Lung (tissue), 12 donors: ENCODE data around the gene SMAD6. TPM values are rescaled to one million over a fixed set of nuclear protein-coding genes. Genes with fewer than 3 reads are reported as not detected.

Source experiments
- ATAC-seq: fragments of 200-7000 bp; cut with Tn5 transposase; one replicate; pipeline ENCODE4 v1.9.1; 2020; ENCODE audit warnings: moderate number of reproducible peaks; ENCODE audit not compliant: insufficient read depth, low FRiP score
- DNase-seq, 3 donors: peaks; one replicate each; pipeline ENCODE4 v3.0.0-alpha.2; 2013 to 2017
- H3K27ac ChIP-seq, 2 donors: one replicate each; pipeline ENCODE4 v1.5.1; 2013; ENCODE audit warnings: mild to moderate bottlenecking in 2 of 2, moderate library complexity in 2 of 2, control low read depth in 1 of 2, inconsistent platforms in 1 of 2, low read depth in 1 of 2, low read length in 1 of 2
- H3K27me3 ChIP-seq, 3 donors: one replicate each; pipeline ENCODE4 v1.5.1; 2013; ENCODE audit warnings: low read length in 2 of 3; ENCODE audit not compliant: control insufficient read depth in 3 of 3, insufficient read depth in 3 of 3
- H3K36me3 ChIP-seq, 4 donors: one replicate each; pipeline ENCODE4 v1.5.1; 2013; ENCODE audit warnings: low read length in 4 of 4, mild to moderate bottlenecking in 1 of 4, moderate library complexity in 1 of 4; ENCODE audit not compliant: control insufficient read depth in 4 of 4, insufficient read depth in 4 of 4
- H3K4me1 ChIP-seq, 5 donors: one replicate each; pipeline ENCODE4 v1.5.1; 2013; ENCODE audit warnings: low read length in 5 of 5, mild to moderate bottlenecking in 2 of 5, moderate library complexity in 1 of 5; ENCODE audit not compliant: control insufficient read depth in 5 of 5, insufficient read depth in 5 of 5
- H3K4me3 ChIP-seq: one replicate; pipeline ENCODE4 v1.5.1; 2013; ENCODE audit warnings: mild to moderate bottlenecking, control low read depth, moderate library complexity
- H3K9ac ChIP-seq, 2 donors: one replicate each; pipeline ENCODE4 v1.5.1; 2013; ENCODE audit warnings: low read length in 2 of 2, control low read depth in 1 of 2; ENCODE audit not compliant: insufficient read depth in 1 of 2
- H3K9me3 ChIP-seq, 4 donors: one replicate each; pipeline ENCODE4 v1.5.1; 2013; ENCODE audit warnings: low read length in 3 of 4, mild to moderate bottlenecking in 1 of 4, moderate library complexity in 1 of 4; ENCODE audit not compliant: control insufficient read depth in 4 of 4, insufficient read depth in 3 of 4
- WGBS, 2 donors: extraction: QIAGEN DNeasy Blood & Tissue Kit; methylation state at CpG; one replicate each; pipeline ENCODE4 v1.1.7; 2013; 5-methylcytosine and 5-hydroxymethylcytosine counted together
- polyA plus RNA-seq, 2 donors: library from polyadenylated mRNA; stranded (reverse); fragments of 200-250 nt; gene quantifications; one replicate each; pipeline ENCODE4 v1.2.1, GENCODE V29; 2013
- total RNA-seq, 2 donors: library from RNA; depleted of rRNA in 1 of 2; stranded (reverse); fragments of >200 nt in 1 of 2; gene quantifications; one replicate each; pipeline ENCODE4 v1.2.1, GENCODE V29; 2014 to 2021
- TF ChIP-seq, protein P1 (sequence below): IDR thresholded peaks from 2 replicates; pipeline ENCODE4 v1.5.1; 2012; ENCODE audit warnings: mild to moderate bottlenecking; ENCODE audit errors: control extremely low read depth, extremely low read depth
- donor health status: control.
- donor health status: control.
- donor health status: Bipolar disorder and iron deficiency.
- donor health status: healthy.
- donor health status: DM: yes; HTN: yes; CAD: no.

The SMAD6 gene
- total and polyA plus RNA-seq, 4 donors: 24.2 to 67.9 (median 59.1) TPM

DNA sequence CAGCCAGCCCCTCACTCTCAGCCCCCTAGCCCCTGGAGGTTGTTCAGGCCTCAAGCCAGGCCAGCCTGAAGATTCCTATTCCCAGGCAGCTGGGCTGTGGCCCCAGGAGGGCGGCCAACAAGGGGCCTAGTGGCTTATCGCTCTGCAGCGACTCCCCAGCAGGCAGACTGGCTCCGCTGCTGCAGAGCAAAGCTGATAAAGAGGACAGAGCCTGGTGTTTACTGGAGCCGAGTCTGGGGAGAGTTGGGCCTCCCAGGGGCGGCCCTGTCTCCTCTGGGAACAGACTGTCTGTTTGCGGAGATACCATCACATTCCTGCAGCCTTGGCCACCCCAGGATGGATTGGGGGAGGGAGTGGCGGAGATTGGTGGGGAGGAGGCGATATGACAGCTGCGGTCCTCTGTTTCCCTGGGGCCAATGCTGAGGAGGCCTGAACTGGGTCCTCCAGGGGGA, 22.4 kb upstream of the SMAD6 start:
- peak overlapping the region in 1 of 2 donors; percentile 3 for H3K9ac ChIP-seq
- peaks cover 0 to 24% (median 13%) of the 10 kb centered on the region in 5 donors for H3K4me1 ChIP-seq
- no peaks in the 10 kb centered on the region for H3K27me3 ChIP-seq
- no peak overlapping the region for H3K4me3 ChIP-seq
- ATAC-seq: no peak
- no peaks in the 10 kb centered on the region for H3K36me3 ChIP-seq
- no peak overlapping the region for H3K27ac ChIP-seq
- peak; percentile 85 to 91 (median 85) for DNase-seq
- H3K9me3 ChIP-seq: peaks cover 0 to 15% (median 0%) of the 10 kb centered on the region in 4 donors
- TF ChIP-seq, protein P1, sequence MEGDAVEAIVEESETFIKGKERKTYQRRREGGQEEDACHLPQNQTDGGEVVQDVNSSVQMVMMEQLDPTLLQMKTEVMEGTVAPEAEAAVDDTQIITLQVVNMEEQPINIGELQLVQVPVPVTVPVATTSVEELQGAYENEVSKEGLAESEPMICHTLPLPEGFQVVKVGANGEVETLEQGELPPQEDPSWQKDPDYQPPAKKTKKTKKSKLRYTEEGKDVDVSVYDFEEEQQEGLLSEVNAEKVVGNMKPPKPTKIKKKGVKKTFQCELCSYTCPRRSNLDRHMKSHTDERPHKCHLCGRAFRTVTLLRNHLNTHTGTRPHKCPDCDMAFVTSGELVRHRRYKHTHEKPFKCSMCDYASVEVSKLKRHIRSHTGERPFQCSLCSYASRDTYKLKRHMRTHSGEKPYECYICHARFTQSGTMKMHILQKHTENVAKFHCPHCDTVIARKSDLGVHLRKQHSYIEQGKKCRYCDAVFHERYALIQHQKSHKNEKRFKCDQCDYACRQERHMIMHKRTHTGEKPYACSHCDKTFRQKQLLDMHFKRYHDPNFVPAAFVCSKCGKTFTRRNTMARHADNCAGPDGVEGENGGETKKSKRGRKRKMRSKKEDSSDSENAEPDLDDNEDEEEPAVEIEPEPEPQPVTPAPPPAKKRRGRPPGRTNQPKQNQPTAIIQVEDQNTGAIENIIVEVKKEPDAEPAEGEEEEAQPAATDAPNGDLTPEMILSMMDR: no peak
- WGBS, 2 donors: 78 to 79% methylated on average over 10 of the region's 10 CpGs

DNA sequence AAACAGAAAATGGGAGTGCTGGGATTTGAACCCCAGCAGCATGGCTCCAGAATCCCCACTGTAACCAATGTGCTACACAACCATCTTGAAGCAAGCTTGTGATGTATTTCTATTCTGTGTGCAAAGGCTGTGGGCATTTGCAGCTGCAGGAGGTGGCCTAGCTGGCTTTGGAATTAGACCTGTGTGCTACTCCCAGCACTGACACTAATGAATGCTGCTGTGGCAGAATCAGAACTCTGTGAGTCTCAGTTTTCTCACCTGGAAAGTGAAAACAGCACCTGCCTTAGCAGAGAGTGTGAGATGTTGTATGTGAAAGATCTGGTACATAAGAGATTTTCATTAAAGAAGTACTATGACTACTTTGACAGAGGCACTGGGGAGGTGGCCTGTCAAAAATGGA, 21.5 kb upstream of the SMAD6 start:
- peaks cover 0 to 15% (median 0%) of the 10 kb centered on the region in 4 donors for H3K9me3 ChIP-seq

DNA sequence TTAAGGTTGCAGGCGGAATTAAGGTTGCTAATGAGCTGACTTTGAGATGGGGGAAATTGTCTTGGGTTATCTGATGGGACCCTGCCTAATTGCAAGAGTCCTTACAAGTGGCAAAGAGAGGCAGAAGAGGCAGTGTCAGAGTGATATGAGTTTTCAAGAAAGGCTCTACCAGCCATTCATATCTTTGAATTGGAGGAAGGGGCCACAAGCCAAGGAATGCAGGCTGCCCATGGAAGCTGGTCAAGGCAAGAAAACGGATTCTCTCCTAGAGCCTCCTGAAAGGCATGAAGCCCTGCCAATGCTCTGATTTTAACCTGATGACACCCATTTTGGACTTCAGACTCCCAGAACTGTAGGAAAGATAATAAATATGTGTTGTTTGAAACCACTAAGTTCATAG, 20.6 kb upstream of the SMAD6 start:
- no peak overlapping the region for H3K4me3 ChIP-seq
- no peak overlapping the region for H3K9ac ChIP-seq
- H3K36me3 ChIP-seq: no peaks in the 10 kb centered on the region
- DNase-seq (no peak), ATAC-seq (no peak)
- H3K27ac ChIP-seq: no peak overlapping the region
- TF ChIP-seq, protein P1: no peak
- WGBS, 2 donors: 96% methylated on average over 2 of the region's 2 CpGs
- H3K4me1 ChIP-seq: peaks cover 0 to 24% (median 13%) of the 10 kb centered on the region in 5 donors
- no peaks in the 10 kb centered on the region for H3K27me3 ChIP-seq
- H3K9me3 ChIP-seq: peaks cover 0 to 15% (median 0%) of the 10 kb centered on the region in 4 donors

More for the DNA sequence above, 21.5 kb upstream of the SMAD6 start:
- DNase-seq (no peak), ATAC-seq (no peak)
- no peaks in the 10 kb centered on the region for H3K27me3 ChIP-seq
- H3K36me3 ChIP-seq: no peaks in the 10 kb centered on the region
- H3K27ac ChIP-seq: no peak overlapping the region
- H3K4me1 ChIP-seq: peaks cover 0 to 24% (median 13%) of the 10 kb centered on the region in 5 donors
- no peak overlapping the region for H3K4me3 ChIP-seq
- TF ChIP-seq, protein P1: no peak
- H3K9ac ChIP-seq: no peak overlapping the region

DNA sequence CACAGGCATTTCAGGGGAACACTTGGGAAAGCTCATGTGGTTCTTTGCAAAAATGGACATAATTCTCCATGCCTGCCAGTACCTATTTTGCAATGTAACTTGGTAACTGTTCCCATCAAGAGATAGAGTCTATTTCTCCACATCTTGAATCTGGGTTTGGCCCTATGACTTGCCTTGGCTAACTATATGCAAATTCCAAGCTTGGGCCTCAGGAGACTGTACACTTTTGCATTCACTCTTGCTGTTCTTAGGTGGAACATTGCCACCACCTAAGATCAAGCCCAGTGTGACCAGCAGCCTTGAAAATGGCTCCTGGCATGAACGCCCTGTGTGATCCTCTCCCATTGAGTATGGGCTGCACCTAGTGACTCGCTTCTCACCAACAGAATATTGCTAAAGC, 19.8 kb upstream of the SMAD6 start:
- ATAC-seq: no peak
- 97 to 100% methylated on average over 2 of the region's 2 CpGs for WGBS, 2 donors
- peaks cover 0 to 24% (median 13%) of the 10 kb centered on the region in 5 donors for H3K4me1 ChIP-seq

More for the DNA sequence above, 19.8 kb upstream of the SMAD6 start:
- H3K4me3 ChIP-seq: no peak overlapping the region
- peaks cover 0 to 15% (median 0%) of the 10 kb centered on the region in 4 donors for H3K9me3 ChIP-seq
- H3K36me3 ChIP-seq: no peaks in the 10 kb centered on the region
- H3K27me3 ChIP-seq: no peaks in the 10 kb centered on the region
- DNase-seq: no peak
- H3K9ac ChIP-seq: no peak overlapping the region
- no peak overlapping the region for H3K27ac ChIP-seq
- TF ChIP-seq, protein P1: no peak
